Panc1 (cell line): ENCODE results near the gene DST. TPM values are rescaled to one million over a fixed set of nuclear protein-coding genes. Genes with fewer than 3 reads are reported as not detected.

Source experiments
- ATAC-seq: fragments of 200-7000 bp; cut with Tn5 transposase; 2 replicates; pipeline ENCODE4 v1.9.1; 2020; ENCODE audit warnings: mild to moderate bottlenecking, moderate library complexity
- BruUV-seq: library from RNA; stranded (reverse); fragments of 400-500 nt; replicated peaks from 2 replicates; lab custom pipeline; 2021; lab: Mats Ljungman, UMichigan
- CTCF ChIA-PET: fragments of 300-600 bp; sonication (Branson Sonifier 250); formaldehyde crosslinking; loops from one replicate; lab custom pipeline; 2022; ENCODE audit warnings: antibody characterized with exemption; lab: Charles Lee
- POLR2A ChIA-PET: fragments of 300-600 bp; sonication (Branson Sonifier 250); formaldehyde crosslinking; loops from one replicate; lab custom pipeline; 2022; ENCODE audit warnings: antibody characterized with exemption; lab: Charles Lee
- DNase-seq: peaks from one replicate; pipeline ENCODE4 v3.0.0-alpha.2; 2010; ENCODE audit warnings: low read depth, low spot score
- H3K27ac ChIP-seq: 2 replicates; pipeline ENCODE4 v1.5.1; 2011; ENCODE audit warnings: mild to moderate bottlenecking, low read length, inconsistent platforms
- H3K27me3 ChIP-seq: fragments of 200-500 bp; sonication (Bioruptor generic); 2 replicates; pipeline ENCODE4 v1.6.0; 2014; ENCODE audit warnings: low read length, inconsistent platforms; ENCODE audit not compliant: control insufficient read depth, insufficient read depth
- H3K36me3 ChIP-seq: fragments of 200-500 bp; sonication (Bioruptor generic); 2 replicates; pipeline ENCODE4 v1.5.1; 2014; ENCODE audit warnings: inconsistent platforms, mild to moderate bottlenecking, low read length, moderate library complexity; ENCODE audit not compliant: control insufficient read depth, insufficient read depth
- H3K4me1 ChIP-seq: 2 replicates; pipeline ENCODE4 v1.5.1; 2011; ENCODE audit warnings: inconsistent platforms, mild to moderate bottlenecking, low read length, moderate library complexity; ENCODE audit not compliant: control insufficient read depth, insufficient read depth
- H3K4me3 ChIP-seq, 2 experiments: 2 replicates each; pipeline ENCODE4 v1.5.1; 2011 to 2012; ENCODE audit warnings: low read depth in 2 of 2, low read length in 2 of 2, mild to moderate bottlenecking in 2 of 2, inconsistent platforms in 1 of 2, moderate library complexity in 1 of 2
- H3K9me3 ChIP-seq: fragments of 200-500 bp; sonication (Bioruptor generic); 2 replicates; pipeline ENCODE4 v1.5.1; 2014; ENCODE audit warnings: low read depth, mild to moderate bottlenecking, inconsistent platforms, low read length, moderate library complexity; ENCODE audit not compliant: control insufficient read depth, insufficient read depth
- POLR2AphosphoS5 ChIP-seq: IDR thresholded peaks from 2 replicates; pipeline ENCODE4 v1.6.1; 2012; ENCODE audit warnings: mild to moderate bottlenecking, low read depth, low read length, moderate library complexity
- REST ChIP-seq, 2 experiments: IDR thresholded peaks; 2 replicates each; pipeline ENCODE4 v1.6.1; 2011 to 2012; ENCODE audit warnings: low read depth in 2 of 2, control low read depth in 1 of 2, low read length in 1 of 2, mild to moderate bottlenecking in 1 of 2, moderate library complexity in 1 of 2; ENCODE audit not compliant: insufficient read depth in 1 of 2
- SIN3A ChIP-seq: IDR thresholded peaks from 2 replicates; pipeline ENCODE4 v1.6.1; 2012; ENCODE audit warnings: low read depth, mild to moderate bottlenecking, low read length, moderate library complexity, borderline replicate concordance; ENCODE audit not compliant: insufficient read depth
- TCF7L2 ChIP-seq: IDR thresholded peaks from 2 replicates; pipeline ENCODE4 v1.6.1; 2011; ENCODE audit warnings: mild to moderate bottlenecking, low read depth, low read length, inconsistent platforms
- in situ Hi-C: cut with HindIII; loops from 2 replicates; pipeline ENCODE4 v1.10.0; 2016; ENCODE audit warnings: low sequenced_read_pairs, low pct_unique_long_range_greater_than_20kb
- intact Hi-C: fragments of 100-400 bp; cut with micrococcal nuclease; formaldehyde crosslinking; loops from one replicate; pipeline ENCODE4 v1.10.0; 2022; ENCODE audit not compliant: unreplicated experiment
- total RNA-seq: library from RNA; stranded (reverse); gene quantifications from one replicate; pipeline ENCODE4 v1.2.1, GENCODE V29; 2021; ENCODE audit not compliant: unreplicated experiment
- TF ChIP-seq, protein P1 (sequence below): fragments of 450-650 bp; IDR thresholded peaks from 2 replicates; pipeline ENCODE4 v1.5.1; 2017; ENCODE audit warnings: mild to moderate bottlenecking

DST gene
- total RNA-seq, 1 experiment from 2014 or later: 230 TPM

- Histone ChIP-seq H3K36me3 (peaks cover 51% of the 10 kb centered on the region), H3K9me3 (no peaks in the 10 kb centered on the region), H3K4me3 (no peak overlapping the region), H3K4me1 (no peaks in the 10 kb centered on the region), H3K27me3 (no peaks in the 10 kb centered on the region), H3K27ac (no peak overlapping the region)
- no TSS peak for BruUV-seq
- ChIA-PET POLR2A (no interaction called here), CTCF (no interaction called here)
- intact Hi-C loops: no loop called here
- DNase-seq (no peak), ATAC-seq (no peak)
- TF ChIP-seq SIN3A (no peak), TCF7L2 (no peak), REST (IDR thresholded peaks at IDR 0.05; ENCODE audit: insufficient read depth in 1 of 2, low read depth in 2 of 2, low read length in 1 of 2) (no peak), POLR2AphosphoS5 (no peak)
- TF ChIP-seq, protein P1, sequence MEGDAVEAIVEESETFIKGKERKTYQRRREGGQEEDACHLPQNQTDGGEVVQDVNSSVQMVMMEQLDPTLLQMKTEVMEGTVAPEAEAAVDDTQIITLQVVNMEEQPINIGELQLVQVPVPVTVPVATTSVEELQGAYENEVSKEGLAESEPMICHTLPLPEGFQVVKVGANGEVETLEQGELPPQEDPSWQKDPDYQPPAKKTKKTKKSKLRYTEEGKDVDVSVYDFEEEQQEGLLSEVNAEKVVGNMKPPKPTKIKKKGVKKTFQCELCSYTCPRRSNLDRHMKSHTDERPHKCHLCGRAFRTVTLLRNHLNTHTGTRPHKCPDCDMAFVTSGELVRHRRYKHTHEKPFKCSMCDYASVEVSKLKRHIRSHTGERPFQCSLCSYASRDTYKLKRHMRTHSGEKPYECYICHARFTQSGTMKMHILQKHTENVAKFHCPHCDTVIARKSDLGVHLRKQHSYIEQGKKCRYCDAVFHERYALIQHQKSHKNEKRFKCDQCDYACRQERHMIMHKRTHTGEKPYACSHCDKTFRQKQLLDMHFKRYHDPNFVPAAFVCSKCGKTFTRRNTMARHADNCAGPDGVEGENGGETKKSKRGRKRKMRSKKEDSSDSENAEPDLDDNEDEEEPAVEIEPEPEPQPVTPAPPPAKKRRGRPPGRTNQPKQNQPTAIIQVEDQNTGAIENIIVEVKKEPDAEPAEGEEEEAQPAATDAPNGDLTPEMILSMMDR: no peak
- in situ Hi-C loops: no loop called here
Measured at GRCh38 chr6:56601390-56601789, 41.3 kb downstream of the DST start.

GRCh38 chr6:56595490-56596122 lies 47.1 kb downstream of the DST start:
- no peaks in the 10 kb centered on the region for H3K9me3 ChIP-seq
- ChIA-PET POLR2A (interaction anchor here (0.6 kb wide), 2 partner anchors 41 to 260 kb away, joined by 5 to 6 read pairs; no protein-coding TSS in a partner anchor), CTCF (interaction anchor here (0.5 to 1.2 kb wide), 4 partner anchors 12 to 225 kb away, joined by 3 to 7 read pairs (median 4); no protein-coding TSS in a partner anchor)
- BruUV-seq: no TSS peak
- in situ Hi-C loops: no loop called here
- H3K4me3 ChIP-seq: no peak overlapping the region
- ATAC-seq: peak; percentile 84
- H3K27ac ChIP-seq: no peak overlapping the region
- intact Hi-C loops: no loop called here
- H3K27me3 ChIP-seq: no peaks in the 10 kb centered on the region
- H3K4me1 ChIP-seq: no peaks in the 10 kb centered on the region
- H3K36me3 ChIP-seq: peaks cover 53% of the 10 kb centered on the region
- DNase-seq: no peak
- no peak for TF ChIP-seq POLR2AphosphoS5
- TF ChIP-seq, protein P1: peak; percentile 90
